IMR-90 (cell line): ENCODE measurements around the gene PTGR3.

Experiments
- BHLHE40 ChIP-seq: fragments of 150-350 bp; IDR thresholded peaks from 2 replicates; pipeline ENCODE4 v1.6.1; 2016; ENCODE audit warnings: mild to moderate bottlenecking, low read depth, low read length
- CEBPB ChIP-seq: IDR thresholded peaks from 2 replicates; pipeline ENCODE4 v1.6.1; 2012; ENCODE audit warnings: low read depth, low read length, improper control_type of control experiment
- FOS ChIP-seq: fragments of 150-350 bp; IDR thresholded peaks from 2 replicates; pipeline ENCODE4 v1.6.1; 2016; ENCODE audit warnings: low read depth, low read length
- MAFK ChIP-seq: IDR thresholded peaks from 2 replicates; pipeline ENCODE4 v1.6.1; 2012; ENCODE audit warnings: low read depth, low read length, improper control_type of control experiment
- MAZ ChIP-seq: IDR thresholded peaks from 2 replicates; pipeline ENCODE4 v1.6.1; 2012; ENCODE audit warnings: low read depth, mild to moderate bottlenecking, low read length, improper control_type of control experiment, moderate library complexity, borderline replicate concordance
- MXI1 ChIP-seq: IDR thresholded peaks from 2 replicates; pipeline ENCODE4 v1.6.1; 2012; ENCODE audit warnings: low read depth, mild to moderate bottlenecking, low read length, moderate library complexity, borderline replicate concordance
- POLR2A ChIP-seq: IDR thresholded peaks from 2 replicates; pipeline ENCODE4 v1.6.1; 2012; ENCODE audit warnings: mild to moderate bottlenecking, low read depth, low read length
- RAD21 ChIP-seq: IDR thresholded peaks from 2 replicates; pipeline ENCODE4 v1.6.1; 2012; ENCODE audit warnings: low read length, improper control_type of control experiment
- RCOR1 ChIP-seq: IDR thresholded peaks from 2 replicates; pipeline ENCODE4 v1.6.1; 2012; ENCODE audit warnings: mild to moderate bottlenecking, low read length, improper control_type of control experiment; ENCODE audit not compliant: insufficient replicate concordance
- RFX5 ChIP-seq: IDR thresholded peaks from 2 replicates; pipeline ENCODE4 v1.8.0; 2012; ENCODE audit warnings: low read depth, mild to moderate bottlenecking, low read length, moderate library complexity
- SMC3 ChIP-seq: fragments of 150-350 bp; IDR thresholded peaks from 2 replicates; pipeline ENCODE4 v1.6.1; 2016; ENCODE audit warnings: low read depth, mild to moderate bottlenecking, antibody characterized with exemption, low read length, moderate library complexity
- TF ChIP-seq, protein P1 (sequence below): conservative IDR thresholded peaks from 2 replicates; pipeline ENCODE4 v1.5.1; 2012; ENCODE audit warnings: mild to moderate bottlenecking, low read depth, low read length, improper control_type of control experiment
- TF ChIP-seq, protein P2 (sequence below): fragments of 150-350 bp; IDR thresholded peaks from 2 replicates; pipeline ENCODE4 v1.6.1; 2017; ENCODE audit warnings: mild to moderate bottlenecking, antibody characterized with exemption, low read length, low read depth

DNA sequence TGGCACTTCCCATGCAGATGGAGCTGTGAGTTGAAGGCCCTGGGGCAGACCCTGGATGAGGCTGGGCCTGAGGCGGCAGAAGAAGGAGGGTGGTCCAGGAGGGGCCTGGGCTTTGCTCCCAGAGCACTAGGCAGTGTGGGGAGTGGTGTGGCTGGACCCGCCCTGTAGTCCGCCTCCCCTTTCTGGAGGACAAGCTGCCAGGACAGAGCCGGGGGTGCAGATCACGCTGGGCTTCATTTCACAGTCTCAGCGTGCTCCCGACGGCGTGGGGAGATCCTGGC is 49.8 kb downstream of the PTGR3 start:
- TF ChIP-seq RAD21 (no peak), MAZ (no peak), SMC3 (no peak), POLR2A (no peak), BHLHE40 (no peak), RFX5 (no peak), MXI1 (no peak), MAFK (no peak), FOS (no peak), RCOR1 (no peak), CEBPB (no peak)
- TF ChIP-seq, protein P1, sequence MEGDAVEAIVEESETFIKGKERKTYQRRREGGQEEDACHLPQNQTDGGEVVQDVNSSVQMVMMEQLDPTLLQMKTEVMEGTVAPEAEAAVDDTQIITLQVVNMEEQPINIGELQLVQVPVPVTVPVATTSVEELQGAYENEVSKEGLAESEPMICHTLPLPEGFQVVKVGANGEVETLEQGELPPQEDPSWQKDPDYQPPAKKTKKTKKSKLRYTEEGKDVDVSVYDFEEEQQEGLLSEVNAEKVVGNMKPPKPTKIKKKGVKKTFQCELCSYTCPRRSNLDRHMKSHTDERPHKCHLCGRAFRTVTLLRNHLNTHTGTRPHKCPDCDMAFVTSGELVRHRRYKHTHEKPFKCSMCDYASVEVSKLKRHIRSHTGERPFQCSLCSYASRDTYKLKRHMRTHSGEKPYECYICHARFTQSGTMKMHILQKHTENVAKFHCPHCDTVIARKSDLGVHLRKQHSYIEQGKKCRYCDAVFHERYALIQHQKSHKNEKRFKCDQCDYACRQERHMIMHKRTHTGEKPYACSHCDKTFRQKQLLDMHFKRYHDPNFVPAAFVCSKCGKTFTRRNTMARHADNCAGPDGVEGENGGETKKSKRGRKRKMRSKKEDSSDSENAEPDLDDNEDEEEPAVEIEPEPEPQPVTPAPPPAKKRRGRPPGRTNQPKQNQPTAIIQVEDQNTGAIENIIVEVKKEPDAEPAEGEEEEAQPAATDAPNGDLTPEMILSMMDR, result no peak
- TF ChIP-seq, protein P2, sequence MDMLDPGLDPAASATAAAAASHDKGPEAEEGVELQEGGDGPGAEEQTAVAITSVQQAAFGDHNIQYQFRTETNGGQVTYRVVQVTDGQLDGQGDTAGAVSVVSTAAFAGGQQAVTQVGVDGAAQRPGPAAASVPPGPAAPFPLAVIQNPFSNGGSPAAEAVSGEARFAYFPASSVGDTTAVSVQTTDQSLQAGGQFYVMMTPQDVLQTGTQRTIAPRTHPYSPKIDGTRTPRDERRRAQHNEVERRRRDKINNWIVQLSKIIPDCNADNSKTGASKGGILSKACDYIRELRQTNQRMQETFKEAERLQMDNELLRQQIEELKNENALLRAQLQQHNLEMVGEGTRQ, result no peak
